K562 (cell line): ENCODE measurements around the gene SNTG2.

Experiments used
- GABPA ChIP-seq: fragments of 200-800 bp; sonication (Bioruptor generic); conservative IDR thresholded peaks from 2 replicates; pipeline ENCODE4 v1.6.1; 2016; ENCODE audit warnings: low read depth, missing genetic modification characterization, missing compliant biosample characterization
- JUNB ChIP-seq: fragments of 450-650 bp; formaldehyde crosslinking; conservative IDR thresholded peaks from 2 replicates; pipeline ENCODE4 v1.4.0; 2020; ENCODE audit warnings: mild to moderate bottlenecking
- MAZ ChIP-seq, 2 experiments: fragments of 450-650 bp in 1 of 2; sonication (generic) in 1 of 2; formaldehyde crosslinking; IDR thresholded peaks in 1 of 2; conservative IDR thresholded peaks in 1 of 2; 2 replicates each; pipeline versions ENCODE4 v1.4.0 to v1.5.0; 2020; ENCODE audit warnings: mild to moderate bottlenecking in 1 of 2, missing genetic modification reagents in 1 of 2
- MYNN ChIP-seq, 2 experiments: sonication (generic); formaldehyde crosslinking in 1 of 2; IDR thresholded peaks; 2 replicates each; pipeline versions ENCODE4 v1.5.0 to v1.6.1; 2016 to 2020; ENCODE audit warnings: antibody characterized with exemption in 1 of 2, missing genetic modification reagents in 1 of 2
- POLR2A ChIP-seq: fragments of 450-650 bp; conservative IDR thresholded peaks from 2 replicates; pipeline ENCODE4 v1.6.1; 2016
- SMARCE1 ChIP-seq: fragments of 450-650 bp; IDR thresholded peaks from 2 replicates; pipeline ENCODE4 v1.7.1; 2016; ENCODE audit warnings: mild to moderate bottlenecking
- ZNF121 ChIP-seq: sonication (generic); formaldehyde crosslinking; conservative IDR thresholded peaks from 2 replicates; pipeline ENCODE4 v1.8.0; 2022; ENCODE audit warnings: missing genetic modification reagents

- TF ChIP-seq POLR2A, result no peak
- no peak for TF ChIP-seq JUNB (CRISPR knock-in tag)
- TF ChIP-seq MYNN (IDR thresholded peaks at IDR 0.05), result no peak
- TF ChIP-seq MYNN (CRISPR knock-in tag; IDR thresholded peaks at IDR 0.05), result no peak
- TF ChIP-seq ZNF121, result no peak
- TF ChIP-seq MAZ (CRISPR knock-in tag; conservative IDR thresholded peaks at IDR 0.05 in 1 of 2, IDR thresholded peaks at IDR 0.05 in 1 of 2), result no peak
- TF ChIP-seq GABPA (tag), result no peak
- TF ChIP-seq SMARCE1, result no peak
Observed at GRCh38 chr2:1026141-1026540, 75.5 kb downstream of the SNTG2 start.
